ENCODE data around the gene KLHL30. TPM values are rescaled to one million over a fixed set of nuclear protein-coding genes. Genes with fewer than 3 reads are reported as not detected.

KLHL30 gene
- total RNA-seq, 1 experiment from 2014 or later = not detected

DNA sequence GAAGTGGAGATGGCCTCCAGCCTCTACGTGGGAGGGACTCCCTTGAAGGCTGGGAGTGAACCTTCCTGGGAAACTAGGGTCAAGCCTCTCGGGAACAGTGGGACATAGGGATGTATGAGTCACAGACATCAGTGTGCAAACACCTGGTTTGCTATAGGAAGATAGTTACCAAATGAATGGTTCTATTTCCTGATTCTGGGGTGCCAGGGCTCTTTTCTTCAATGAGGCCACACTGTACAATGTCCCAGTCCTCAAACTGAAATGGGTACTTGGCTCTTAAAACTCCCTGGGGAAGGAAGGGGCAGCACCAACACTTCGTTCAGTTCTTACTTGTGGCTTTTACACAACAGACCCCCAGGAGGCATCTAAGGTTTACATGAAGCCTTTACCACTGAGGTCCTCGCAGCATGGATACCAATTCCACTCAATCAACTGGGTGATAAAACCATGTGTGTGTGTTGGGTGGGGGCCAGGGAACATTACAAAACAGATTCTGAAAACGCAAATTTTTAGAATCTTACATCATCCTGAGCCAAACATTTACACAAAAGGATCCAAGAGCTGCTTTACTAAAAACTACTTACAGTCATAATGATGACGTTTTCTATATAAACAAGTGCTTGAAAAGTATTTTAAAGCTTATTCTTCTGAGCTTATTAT lies 30.7 kb downstream of the KLHL30 start:
- H3K9ac ChIP-seq (ENCODE audit: extremely low read depth, insufficient read length, low read length) = no peak overlapping the region
- peaks cover 16 to 46% (median 35%) of the 10 kb centered on the region in 3 experiments for H3K36me3 Mint-ChIP-seq (ENCODE audit: insufficient read depth in 1 of 3, low read depth in 3 of 3)
- no peak overlapping the region for H4K8ac ChIP-seq (replicated peaks; ENCODE audit: insufficient read length, low read depth, low read length)

More for the DNA sequence above, 30.7 kb downstream of the KLHL30 start:
- H4K20me1 ChIP-seq (ENCODE audit: control insufficient read depth, insufficient read depth, insufficient read length) = no peaks in the 10 kb centered on the region
- no peaks in the 10 kb centered on the region for H3K4me1 ChIP-seq (ENCODE audit: insufficient read depth, low read length)
- H3K4ac ChIP-seq (ENCODE audit: low read depth, low read length) = no peak overlapping the region
- no peak overlapping the region for H2BK20ac ChIP-seq (ENCODE audit: low read depth, low read length, poor library complexity, severe bottlenecking)
- no peak for DNase-seq
- Mint-ChIP-seq H3K9me3 (peaks cover 0 to 4% of the 10 kb centered on the region in 2 experiments; a peak in 1 of 5 replicates), H3K27ac (no peak overlapping the region; a peak in 1 of 7 replicates), H3K4me3 (no peak overlapping the region), H3K27me3 (ENCODE audit: low read depth) (peaks cover 18% of the 10 kb centered on the region), H3K4me1 (no peaks in the 10 kb centered on the region)
- TF ChIP-seq, protein P1, sequence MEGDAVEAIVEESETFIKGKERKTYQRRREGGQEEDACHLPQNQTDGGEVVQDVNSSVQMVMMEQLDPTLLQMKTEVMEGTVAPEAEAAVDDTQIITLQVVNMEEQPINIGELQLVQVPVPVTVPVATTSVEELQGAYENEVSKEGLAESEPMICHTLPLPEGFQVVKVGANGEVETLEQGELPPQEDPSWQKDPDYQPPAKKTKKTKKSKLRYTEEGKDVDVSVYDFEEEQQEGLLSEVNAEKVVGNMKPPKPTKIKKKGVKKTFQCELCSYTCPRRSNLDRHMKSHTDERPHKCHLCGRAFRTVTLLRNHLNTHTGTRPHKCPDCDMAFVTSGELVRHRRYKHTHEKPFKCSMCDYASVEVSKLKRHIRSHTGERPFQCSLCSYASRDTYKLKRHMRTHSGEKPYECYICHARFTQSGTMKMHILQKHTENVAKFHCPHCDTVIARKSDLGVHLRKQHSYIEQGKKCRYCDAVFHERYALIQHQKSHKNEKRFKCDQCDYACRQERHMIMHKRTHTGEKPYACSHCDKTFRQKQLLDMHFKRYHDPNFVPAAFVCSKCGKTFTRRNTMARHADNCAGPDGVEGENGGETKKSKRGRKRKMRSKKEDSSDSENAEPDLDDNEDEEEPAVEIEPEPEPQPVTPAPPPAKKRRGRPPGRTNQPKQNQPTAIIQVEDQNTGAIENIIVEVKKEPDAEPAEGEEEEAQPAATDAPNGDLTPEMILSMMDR (conservative IDR thresholded peaks at IDR 0.05) = no peak
- H3K27ac ChIP-seq (ENCODE audit: insufficient read length, low read depth, low read length) = no peak overlapping the region
- WGBS (ENCODE audit: extremely low coverage, insufficient read length, low lambda C conversion rate) = no CpG with 5 or more reads among the region's 6 CpGs
- H2AK5ac ChIP-seq (ENCODE audit: insufficient read length, low read length) = no peak overlapping the region
- H3K56ac ChIP-seq (ENCODE audit: insufficient read length, low read depth, low read length) = no peak overlapping the region
- H2AFZ ChIP-seq (ENCODE audit: low read length) = no peak overlapping the region
- H3K18ac ChIP-seq (ENCODE audit: insufficient read length, low read depth, low read length) = no peak overlapping the region
- H3K9me3 ChIP-seq (ENCODE audit: control insufficient read depth, low read depth, low read length) = no peaks in the 10 kb centered on the region
- H3K23ac ChIP-seq (ENCODE audit: insufficient read length, low read depth, low read length) = no peak overlapping the region
- H2BK120ac ChIP-seq (ENCODE audit: low read depth, low read length, poor library complexity, severe bottlenecking) = no peak overlapping the region
- no peak overlapping the region for H2BK15ac ChIP-seq (ENCODE audit: low read depth, low read length)
- no peak overlapping the region for H3K4me2 ChIP-seq (ENCODE audit: insufficient read depth, insufficient read length, low read length)
- no peak overlapping the region for H4K91ac ChIP-seq (ENCODE audit: insufficient read length, low read depth, low read length)
- no peak overlapping the region for H3K14ac ChIP-seq (ENCODE audit: insufficient read depth, low read length)
- no peak overlapping the region for H4K5ac ChIP-seq (ENCODE audit: insufficient read length, low read depth, low read length)
- peaks cover 2% of the 10 kb centered on the region; the same call in 1 of the 2 replicates for H3K27me3 ChIP-seq (ENCODE audit: insufficient read depth, low read length)
- no peaks in the 10 kb centered on the region for H3K23me2 ChIP-seq (ENCODE audit: insufficient read length, low read depth, low read length, poor library complexity, severe bottlenecking)
- H3K79me1 ChIP-seq (ENCODE audit: insufficient read depth, low read depth, low read length, poor library complexity, severe bottlenecking) = no peaks in the 10 kb centered on the region
- H2BK5ac ChIP-seq (ENCODE audit: insufficient read length, low read length) = no peak overlapping the region
- H3K79me2 ChIP-seq (ENCODE audit: insufficient read depth, low read length) = no peaks in the 10 kb centered on the region
- no peak overlapping the region for H2BK12ac ChIP-seq (ENCODE audit: insufficient read length, low read depth, low read length)
- no peak overlapping the region for H3T11ph ChIP-seq (ENCODE audit: low read length)
